ENCODE measurements around the gene FBP1.

FBP1 gene

GRCh38 chr9:94650949-94651348 lies 11.6 kb upstream of the FBP1 start:
- Histone ChIP-seq H3K27ac (ENCODE audit: low read depth, low read length, poor library complexity, severe bottlenecking) (no peak overlapping the region), H3K27me3 (ENCODE audit: insufficient read depth, low read length) (0 out of 2 replicates have a peak, but pooled peaks cover 6% of the 10 kb centered on the region), H4K20me1 (ENCODE audit: insufficient read depth, low read length) (no peaks in the 10 kb centered on the region), H3K79me2 (ENCODE audit: insufficient read depth, low read length) (no peaks in the 10 kb centered on the region), H3K9me2 (ENCODE audit: low read depth, low read length) (no peaks in the 10 kb centered on the region), H2AFZ (ENCODE audit: low read length) (no peak overlapping the region), H3K4me3 (ENCODE audit: low read depth, low read length, poor library complexity, severe bottlenecking) (no peak overlapping the region), H3K9me3 (ENCODE audit: low read length) (no peaks in the 10 kb centered on the region), H3K4me1 (ENCODE audit: insufficient read depth, low read length, severe bottlenecking) (peaks cover 13% of the 10 kb centered on the region), H3K4me2 (ENCODE audit: low read length) (no peak overlapping the region), H3F3A (ENCODE audit: insufficient read depth, low read length) (no peaks in the 10 kb centered on the region), H3K9ac (ENCODE audit: low read length) (no peak overlapping the region), H3K36me3 (ENCODE audit: insufficient read depth, low read length) (no peaks in the 10 kb centered on the region)
- TF ChIP-seq EZH2 (IDR thresholded peaks at IDR 0.05; ENCODE audit: borderline replicate concordance, low read length) = no peak
- TF ChIP-seq CTCF (IDR thresholded peaks at IDR 0.05; ENCODE audit: low read length) = no peak

- Histone ChIP-seq H3F3A (ENCODE audit: insufficient read depth, low read length) (no peaks in the 10 kb centered on the region), H3K27ac (ENCODE audit: low read depth, low read length, poor library complexity, severe bottlenecking) (no peak overlapping the region), H3K9ac (ENCODE audit: low read length) (no peak overlapping the region)
Observed at GRCh38 chr9:94649100-94649819, 9.9 kb upstream of the FBP1 start.

GRCh38 chr9:94648185-94648584 lies 8.9 kb upstream of the FBP1 start:
- Histone ChIP-seq H2AFZ (ENCODE audit: low read length) (no peak overlapping the region), H3K9me3 (ENCODE audit: low read length) (no peaks in the 10 kb centered on the region), H3K4me1 (ENCODE audit: insufficient read depth, low read length, severe bottlenecking) (peaks cover 9% of the 10 kb centered on the region), H3K36me3 (ENCODE audit: insufficient read depth, low read length) (no peaks in the 10 kb centered on the region), H3K4me2 (ENCODE audit: low read length) (no peak overlapping the region), H3K9me2 (ENCODE audit: low read depth, low read length) (no peaks in the 10 kb centered on the region), H3F3A (ENCODE audit: insufficient read depth, low read length) (no peaks in the 10 kb centered on the region), H3K27ac (ENCODE audit: low read depth, low read length, poor library complexity, severe bottlenecking) (no peak overlapping the region), H4K20me1 (ENCODE audit: insufficient read depth, low read length) (no peaks in the 10 kb centered on the region), H3K79me2 (ENCODE audit: insufficient read depth, low read length) (no peaks in the 10 kb centered on the region), H3K4me3 (ENCODE audit: low read depth, low read length, poor library complexity, severe bottlenecking) (no peak overlapping the region), H3K27me3 (ENCODE audit: insufficient read depth, low read length) (0 out of 2 replicates have a peak, but pooled peaks cover 6% of the 10 kb centered on the region), H3K9ac (ENCODE audit: low read length) (no peak overlapping the region)
- TF ChIP-seq EZH2 (IDR thresholded peaks at IDR 0.05; ENCODE audit: borderline replicate concordance, low read length) = no peak

More at GRCh38 chr9:94649100-94649819, 9.9 kb upstream of the FBP1 start:
- Histone ChIP-seq H3K9me3 (ENCODE audit: low read length) (no peaks in the 10 kb centered on the region), H3K36me3 (ENCODE audit: insufficient read depth, low read length) (no peaks in the 10 kb centered on the region), H3K79me2 (ENCODE audit: insufficient read depth, low read length) (no peaks in the 10 kb centered on the region), H3K4me2 (ENCODE audit: low read length) (no peak overlapping the region), H3K4me3 (ENCODE audit: low read depth, low read length, poor library complexity, severe bottlenecking) (no peak overlapping the region), H3K9me2 (ENCODE audit: low read depth, low read length) (no peaks in the 10 kb centered on the region), H4K20me1 (ENCODE audit: insufficient read depth, low read length) (no peaks in the 10 kb centered on the region), H3K4me1 (ENCODE audit: insufficient read depth, low read length, severe bottlenecking) (peaks cover 4% of the 10 kb centered on the region), H2AFZ (ENCODE audit: low read length) (no peak overlapping the region), H3K27me3 (ENCODE audit: insufficient read depth, low read length) (0 out of 2 replicates have a peak, but pooled peaks cover 6% of the 10 kb centered on the region)
- no peak for TF ChIP-seq EZH2 (IDR thresholded peaks at IDR 0.05; ENCODE audit: borderline replicate concordance, low read length)
- no peak for TF ChIP-seq CTCF (IDR thresholded peaks at IDR 0.05; ENCODE audit: low read length)

- Histone ChIP-seq H4K20me1 (ENCODE audit: insufficient read depth, low read length) (no peaks in the 10 kb centered on the region), H3K9me2 (ENCODE audit: low read depth, low read length) (no peaks in the 10 kb centered on the region), H3K36me3 (ENCODE audit: insufficient read depth, low read length) (no peaks in the 10 kb centered on the region), H3K4me2 (ENCODE audit: low read length) (no peak overlapping the region), H3K27me3 (ENCODE audit: insufficient read depth, low read length) (0 out of 2 replicates have a peak, but pooled peaks cover 6% of the 10 kb centered on the region), H3K79me2 (ENCODE audit: insufficient read depth, low read length) (no peaks in the 10 kb centered on the region), H3K9ac (ENCODE audit: low read length) (no peak overlapping the region), H3K9me3 (ENCODE audit: low read length) (no peaks in the 10 kb centered on the region), H3K4me3 (ENCODE audit: low read depth, low read length, poor library complexity, severe bottlenecking) (no peak overlapping the region), H3K27ac (ENCODE audit: low read depth, low read length, poor library complexity, severe bottlenecking) (no peak overlapping the region), H3K4me1 (ENCODE audit: insufficient read depth, low read length, severe bottlenecking) (peaks cover 9% of the 10 kb centered on the region), H2AFZ (ENCODE audit: low read length) (no peak overlapping the region), H3F3A (ENCODE audit: insufficient read depth, low read length) (no peaks in the 10 kb centered on the region)
- no peak for TF ChIP-seq EZH2 (IDR thresholded peaks at IDR 0.05; ENCODE audit: borderline replicate concordance, low read length)
- no peak for TF ChIP-seq CTCF (IDR thresholded peaks at IDR 0.05; ENCODE audit: low read length)
Observed at GRCh38 chr9:94645901-94646300, 6.6 kb upstream of the FBP1 start.

Data from OCI-LY1 (cell line).